HCT116 (cell line): ENCODE results near the gene GLRX3. TPM values are rescaled to one million over a fixed set of nuclear protein-coding genes. Genes with fewer than 3 reads are reported as not detected.

Experiments used
- ATAC-seq: fragments of 200-7000 bp; cut with Tn5 transposase; 2 replicates; pipeline ENCODE4 v1.9.1; 2020; ENCODE audit warnings: mild to moderate bottlenecking, moderate library complexity
- BruUV-seq: library from RNA; stranded (reverse); fragments of 400-500 nt; replicated peaks from 2 replicates; lab custom pipeline; 2021; lab: Mats Ljungman, UMichigan
- CTCF ChIA-PET: fragments of 300-600 bp; sonication (Branson Sonifier 250); formaldehyde crosslinking; loops from one replicate; lab custom pipeline; 2021; ENCODE audit warnings: antibody characterized with exemption; lab: Charles Lee
- POLR2A ChIA-PET: fragments of 300-600, 350-600 bp; sonication (Branson Sonifier 250); formaldehyde crosslinking; loops from one replicate; lab custom pipeline; 2021; ENCODE audit warnings: antibody characterized with exemption; lab: Charles Lee
- RAD21 ChIA-PET, 2 experiments: fragments of 300-600 bp; sonication (Branson Sonifier 250); formaldehyde crosslinking; loops; one replicate each; lab custom pipeline; 2023; ENCODE audit warnings: low total read pairs in 2 of 2; ENCODE audit not compliant: uncharacterized antibody in 2 of 2, unreplicated experiment in 2 of 2, low non-redundant PET in 1 of 2; lab: Charles Lee
- DNase-seq: peaks from one replicate; pipeline ENCODE4 v3.0.0-alpha.2; 2010; ENCODE audit warnings: low read depth, low spot score
- H2AFZ ChIP-seq: fragments of 200-600 bp; shearing (Covaris generic), sonication (generic); 2 replicates; pipeline ENCODE4 v1.6.1; 2017; ENCODE audit warnings: low read depth, mixed run types, mixed read lengths, antibody characterized with exemption, low read length; ENCODE audit not compliant: poor library complexity, severe bottlenecking
- H3K27ac ChIP-seq: 2 replicates; pipeline ENCODE4 v1.5.1; 2012; ENCODE audit warnings: low read depth, low read length
- H3K27me3 ChIP-seq: fragments of 200-600 bp; sonication (generic); 2 replicates; pipeline ENCODE4 v1.6.1; 2016; ENCODE audit warnings: mixed run types, low read length, mixed read lengths; ENCODE audit not compliant: insufficient read depth
- H3K36me3 ChIP-seq, 2 experiments: fragments of 200-500 bp in 1 of 2; fragments of 200-600 bp in 1 of 2; sonication (Bioruptor generic) in 1 of 2; sonication (generic) in 1 of 2; 2 replicates each; pipeline versions ENCODE4 v1.5.1 to v1.6.1; 2014 to 2016; ENCODE audit warnings: low read length in 2 of 2, inconsistent platforms in 1 of 2, mixed read lengths in 1 of 2, mixed run types in 1 of 2; ENCODE audit not compliant: insufficient read depth in 2 of 2, control insufficient read depth in 1 of 2
- H3K4me1 ChIP-seq, 2 experiments: fragments of 200-600 bp in 1 of 2; sonication (generic) in 1 of 2; 2 replicates each; pipeline versions ENCODE4 v1.5.1 to v1.6.1; 2012 to 2017; ENCODE audit warnings: low read length in 2 of 2, inconsistent platforms in 1 of 2, mild to moderate bottlenecking in 1 of 2, mixed read lengths in 1 of 2, mixed run types in 1 of 2, moderate library complexity in 1 of 2; ENCODE audit not compliant: insufficient read depth in 2 of 2, control insufficient read depth in 1 of 2
- H3K4me2 ChIP-seq: fragments of 200-600 bp; sonication (generic); 2 replicates; pipeline ENCODE4 v1.6.1; 2017; ENCODE audit warnings: mixed run types, low read length, mixed read lengths
- H3K4me3 ChIP-seq, 2 experiments: fragments of 200-600 bp in 1 of 2; sonication (generic) in 1 of 2; replicated peaks in 1 of 2; 2 replicates each; pipeline ENCODE4 v1.5.1; 2011 to 2016; ENCODE audit warnings: low read length in 2 of 2, control low read depth in 1 of 2, low read depth in 1 of 2, mild to moderate bottlenecking in 1 of 2, mixed read lengths in 1 of 2, mixed run types in 1 of 2
- H3K79me2 ChIP-seq: fragments of 200-600 bp; sonication (generic); 2 replicates; pipeline ENCODE4 v1.6.1; 2017; ENCODE audit warnings: mild to moderate bottlenecking, mixed run types, low read length, moderate library complexity, mixed read lengths; ENCODE audit not compliant: insufficient read depth
- H3K9ac ChIP-seq: fragments of 200-600 bp; sonication (generic); 2 replicates; pipeline ENCODE4 v1.6.1; 2016; ENCODE audit warnings: low read length, mixed read lengths
- H3K9me2 ChIP-seq: fragments of 200-600 bp; sonication (generic), shearing (Covaris generic); 2 replicates; pipeline ENCODE4 v1.6.1; 2017; ENCODE audit warnings: mixed run types, mild to moderate bottlenecking, moderate library complexity; ENCODE audit not compliant: insufficient read depth
- H3K9me3 ChIP-seq, 2 experiments: fragments of 200-500 bp in 1 of 2; fragments of 200-600 bp in 1 of 2; sonication (Bioruptor generic) in 1 of 2; sonication (generic) in 1 of 2; 2 replicates each; pipeline ENCODE4 v1.6.1; 2014 to 2017; ENCODE audit warnings: low read length in 2 of 2, mixed read lengths in 2 of 2, inconsistent platforms in 1 of 2, low read depth in 1 of 2, mild to moderate bottlenecking in 1 of 2, mixed run types in 1 of 2, moderate library complexity in 1 of 2; ENCODE audit not compliant: control insufficient read depth in 1 of 2, insufficient read depth in 1 of 2
- H4K20me1 ChIP-seq: fragments of 200-600 bp; sonication (generic), shearing (Covaris generic); 2 replicates; pipeline ENCODE4 v1.6.1; 2017; ENCODE audit warnings: mixed run types, mild to moderate bottlenecking, moderate library complexity; ENCODE audit not compliant: insufficient read depth
- CBX3 ChIP-seq: IDR thresholded peaks from 2 replicates; pipeline ENCODE4 v1.6.1; 2012; ENCODE audit warnings: low read depth
- CEBPB ChIP-seq: IDR thresholded peaks from 2 replicates; pipeline ENCODE4 v1.6.1; 2012; ENCODE audit warnings: low read depth
- EGR1 ChIP-seq: IDR thresholded peaks from 2 replicates; pipeline ENCODE4 v1.6.1; 2012; ENCODE audit warnings: low read depth
- EZH2 ChIP-seq: fragments of 200-600 bp; sonication (generic); IDR thresholded peaks from 2 replicates; pipeline ENCODE4 v1.6.1; 2017; ENCODE audit warnings: antibody characterized with exemption, mixed run types
- EZH2phosphoT487 ChIP-seq: fragments of 200-600 bp; IDR thresholded peaks from 2 replicates; pipeline ENCODE4 v1.6.1; 2018; ENCODE audit warnings: antibody characterized with exemption, borderline replicate concordance
- JUND ChIP-seq: IDR thresholded peaks from 2 replicates; pipeline ENCODE4 v1.6.1; 2012
- POLR2A ChIP-seq: IDR thresholded peaks from 2 replicates; pipeline ENCODE4 v1.7.0; 2011; ENCODE audit warnings: borderline replicate concordance; ENCODE audit not compliant: insufficient read depth, insufficient read length; ENCODE audit errors: extremely low read depth
- POLR2AphosphoS5 ChIP-seq: IDR thresholded peaks from 2 replicates; pipeline ENCODE4 v1.6.1; 2011; ENCODE audit warnings: mild to moderate bottlenecking, low read depth, low read length, moderate library complexity
- RAD21 ChIP-seq: IDR thresholded peaks from 2 replicates; pipeline ENCODE4 v1.6.1; 2012; ENCODE audit warnings: low read depth, mild to moderate bottlenecking
- SIN3A ChIP-seq: IDR thresholded peaks from 2 replicates; pipeline ENCODE4 v1.6.1; 2012; ENCODE audit warnings: low read depth
- SRF ChIP-seq: IDR thresholded peaks from 2 replicates; pipeline ENCODE4 v1.6.1; 2012; ENCODE audit warnings: low read depth
- YY1 ChIP-seq: IDR thresholded peaks from 2 replicates; pipeline ENCODE4 v1.6.1; 2011; ENCODE audit warnings: low read length, low read depth, moderate library complexity, mild to moderate bottlenecking; ENCODE audit not compliant: insufficient replicate concordance; ENCODE audit errors: extremely low read depth
- ZFX ChIP-seq: fragments of 450-650 bp; IDR thresholded peaks from 2 replicates; pipeline ENCODE4 v1.6.1; 2017
- intact Hi-C: fragments of 100-400 bp; cut with micrococcal nuclease; formaldehyde crosslinking; loops from 2 replicates; pipeline ENCODE4 v1.10.0; 2022
- total RNA-seq: library from RNA; stranded (reverse); gene quantifications from one replicate; pipeline ENCODE4 v1.2.1, GENCODE V29; 2021; ENCODE audit not compliant: unreplicated experiment
- TF ChIP-seq, protein P1 (sequence below), 3 experiments: fragments of 200-600 bp in 1 of 3; sonication (generic) in 1 of 3; IDR thresholded peaks in 2 of 3; conservative IDR thresholded peaks in 1 of 3; 2 replicates each; pipeline ENCODE4 v1.5.1; 2012 to 2017; ENCODE audit warnings: low read depth in 2 of 3, low read length in 2 of 3, antibody characterized with exemption in 1 of 3, borderline replicate concordance in 1 of 3, control low read depth in 1 of 3, mild to moderate bottlenecking in 1 of 3, mixed read lengths in 1 of 3, mixed run types in 1 of 3, moderate library complexity in 1 of 3; ENCODE audit not compliant: insufficient read depth in 1 of 3
- TF ChIP-seq, protein P2 (sequence below): IDR thresholded peaks from 2 replicates; pipeline ENCODE4 v1.6.1; 2012; ENCODE audit warnings: low read depth
- TF ChIP-seq, protein P3 (sequence below): IDR thresholded peaks from 2 replicates; pipeline ENCODE4 v1.6.1; 2012
- TF ChIP-seq, protein P4 (sequence below): IDR thresholded peaks from 2 replicates; pipeline ENCODE4 v1.6.1; 2012
- TF ChIP-seq, protein P5 (sequence below): IDR thresholded peaks from 2 replicates; pipeline ENCODE4 v1.6.1; 2011; ENCODE audit warnings: mild to moderate bottlenecking, low read length, moderate library complexity; ENCODE audit not compliant: insufficient replicate concordance; ENCODE audit errors: extremely low read depth

Gene GLRX3
- total RNA-seq, 1 experiment from 2014 or later: 59.1 TPM

DNA sequence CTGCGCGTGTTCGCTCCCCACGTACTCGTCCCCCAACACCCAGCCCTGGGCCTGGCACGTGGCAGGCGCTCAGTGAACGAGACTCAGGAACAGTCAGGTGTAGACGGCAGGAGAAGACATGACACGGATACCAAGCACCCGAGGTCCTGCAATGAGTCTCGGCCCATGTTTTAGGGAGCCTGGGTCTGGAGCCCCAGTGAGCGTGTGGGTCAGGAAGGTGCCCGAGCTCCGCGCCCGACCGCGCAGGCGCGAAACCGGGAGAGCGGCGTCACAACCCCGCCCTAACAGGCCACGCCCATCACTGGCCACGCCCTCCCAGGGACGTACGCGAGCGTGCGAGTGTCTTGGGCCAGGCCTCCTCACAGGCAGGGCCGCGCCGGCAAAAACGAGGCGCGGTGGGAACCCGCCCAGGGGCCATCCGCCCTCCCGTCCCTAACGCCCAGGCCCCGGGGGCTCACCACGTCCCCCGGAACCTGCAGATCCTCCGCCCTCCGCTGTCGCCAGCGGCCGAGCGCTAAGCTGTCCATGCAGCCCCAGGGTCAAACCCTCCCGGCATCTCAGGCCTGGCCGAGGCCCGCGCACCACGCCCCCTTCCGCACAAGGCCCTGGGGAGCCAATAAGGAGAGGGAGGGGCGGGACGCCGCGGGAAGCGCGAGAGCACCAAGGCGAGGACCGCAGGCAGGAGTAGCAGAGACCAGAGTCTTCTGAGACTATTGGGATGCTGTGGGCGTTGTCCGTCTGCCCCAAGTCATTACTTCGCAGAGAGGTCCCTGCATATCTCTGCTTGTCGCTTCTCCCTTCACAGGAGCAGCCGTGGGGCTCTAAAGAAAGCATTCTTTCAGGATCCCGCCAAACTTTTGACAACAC, 25.7 kb upstream of the GLRX3 start, which contains the start of gene C10orf143:
Gene C10orf143 (minus strand): TSS at position 585 of the 867 bp plus-strand sequence. CDS start 58 bp downstream, at position 527.
- no TSS peak for BruUV-seq
- ChIA-PET CTCF (interaction anchor here (1.1 to 2.7 kb wide), 9 partner anchors 11 to 221 kb away, joined by 3 to 16 read pairs (median 4); partner anchors contain the start of gene GLRX3), RAD21 (interaction anchor here in 1 of 2 experiments (0.8 kb wide), 1 partner anchor 69 kb away, joined by 4 read pairs; no protein-coding TSS in a partner anchor), POLR2A (interaction anchor here (0.8 to 2.7 kb wide), 3 partner anchors 26 to 48 kb away, joined by 4 to 13 read pairs (median 11); partner anchors contain the start of gene GLRX3)
- H3K9ac ChIP-seq: peak within 1 kb of the TSS; percentile 92
- H3K4me2 ChIP-seq: peak within 1 kb of the TSS; percentile 89
- no peaks in the 10 kb centered on the region for H3K79me2 ChIP-seq
- H3K9me3 ChIP-seq: no peaks in the 10 kb centered on the region
- no peaks in the 10 kb centered on the region for H4K20me1 ChIP-seq
- peak within 1 kb of the TSS; percentile 72 to 73 for H3K4me3 ChIP-seq
- no peak within 1 kb of the TSS for H2AFZ ChIP-seq
- H3K27me3 ChIP-seq: no peaks in the 10 kb centered on the region
- ATAC-seq: peak; percentile 82
- peaks cover 5 to 18% of the 10 kb centered on the region in 2 experiments for H3K4me1 ChIP-seq
- H3K36me3 ChIP-seq: no peaks in the 10 kb centered on the region
- no peaks in the 10 kb centered on the region for H3K9me2 ChIP-seq
- H3K27ac ChIP-seq: peak within 1 kb of the TSS; percentile 70
- intact Hi-C loops: loop anchor here (1.0 kb wide), 1 partner anchor 26 kb away; the partner anchor contains the start of gene GLRX3
- peak; percentile 79 for DNase-seq
- TF ChIP-seq SIN3A (peak; percentile 64; the same call in 1 of the 2 replicates), RAD21 (no peak), ZFX (peak; percentile 93), EGR1 (no peak), EZH2phosphoT487 (no peak), EZH2 (no peak), CEBPB (no peak), POLR2AphosphoS5 (peak; percentile 91), POLR2A (peak; percentile 8), JUND (no peak), YY1 (no peak), CBX3 (no peak), SRF (no peak)
- TF ChIP-seq, protein P1, sequence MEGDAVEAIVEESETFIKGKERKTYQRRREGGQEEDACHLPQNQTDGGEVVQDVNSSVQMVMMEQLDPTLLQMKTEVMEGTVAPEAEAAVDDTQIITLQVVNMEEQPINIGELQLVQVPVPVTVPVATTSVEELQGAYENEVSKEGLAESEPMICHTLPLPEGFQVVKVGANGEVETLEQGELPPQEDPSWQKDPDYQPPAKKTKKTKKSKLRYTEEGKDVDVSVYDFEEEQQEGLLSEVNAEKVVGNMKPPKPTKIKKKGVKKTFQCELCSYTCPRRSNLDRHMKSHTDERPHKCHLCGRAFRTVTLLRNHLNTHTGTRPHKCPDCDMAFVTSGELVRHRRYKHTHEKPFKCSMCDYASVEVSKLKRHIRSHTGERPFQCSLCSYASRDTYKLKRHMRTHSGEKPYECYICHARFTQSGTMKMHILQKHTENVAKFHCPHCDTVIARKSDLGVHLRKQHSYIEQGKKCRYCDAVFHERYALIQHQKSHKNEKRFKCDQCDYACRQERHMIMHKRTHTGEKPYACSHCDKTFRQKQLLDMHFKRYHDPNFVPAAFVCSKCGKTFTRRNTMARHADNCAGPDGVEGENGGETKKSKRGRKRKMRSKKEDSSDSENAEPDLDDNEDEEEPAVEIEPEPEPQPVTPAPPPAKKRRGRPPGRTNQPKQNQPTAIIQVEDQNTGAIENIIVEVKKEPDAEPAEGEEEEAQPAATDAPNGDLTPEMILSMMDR (IDR thresholded peaks at IDR 0.05 in 2 of 3, conservative IDR thresholded peaks at IDR 0.05 in 1 of 3; ENCODE audit: borderline replicate concordance in 1 of 3, insufficient read depth in 1 of 3, low read depth in 2 of 3, low read length in 2 of 3): no peak
- TF ChIP-seq, protein P2, sequence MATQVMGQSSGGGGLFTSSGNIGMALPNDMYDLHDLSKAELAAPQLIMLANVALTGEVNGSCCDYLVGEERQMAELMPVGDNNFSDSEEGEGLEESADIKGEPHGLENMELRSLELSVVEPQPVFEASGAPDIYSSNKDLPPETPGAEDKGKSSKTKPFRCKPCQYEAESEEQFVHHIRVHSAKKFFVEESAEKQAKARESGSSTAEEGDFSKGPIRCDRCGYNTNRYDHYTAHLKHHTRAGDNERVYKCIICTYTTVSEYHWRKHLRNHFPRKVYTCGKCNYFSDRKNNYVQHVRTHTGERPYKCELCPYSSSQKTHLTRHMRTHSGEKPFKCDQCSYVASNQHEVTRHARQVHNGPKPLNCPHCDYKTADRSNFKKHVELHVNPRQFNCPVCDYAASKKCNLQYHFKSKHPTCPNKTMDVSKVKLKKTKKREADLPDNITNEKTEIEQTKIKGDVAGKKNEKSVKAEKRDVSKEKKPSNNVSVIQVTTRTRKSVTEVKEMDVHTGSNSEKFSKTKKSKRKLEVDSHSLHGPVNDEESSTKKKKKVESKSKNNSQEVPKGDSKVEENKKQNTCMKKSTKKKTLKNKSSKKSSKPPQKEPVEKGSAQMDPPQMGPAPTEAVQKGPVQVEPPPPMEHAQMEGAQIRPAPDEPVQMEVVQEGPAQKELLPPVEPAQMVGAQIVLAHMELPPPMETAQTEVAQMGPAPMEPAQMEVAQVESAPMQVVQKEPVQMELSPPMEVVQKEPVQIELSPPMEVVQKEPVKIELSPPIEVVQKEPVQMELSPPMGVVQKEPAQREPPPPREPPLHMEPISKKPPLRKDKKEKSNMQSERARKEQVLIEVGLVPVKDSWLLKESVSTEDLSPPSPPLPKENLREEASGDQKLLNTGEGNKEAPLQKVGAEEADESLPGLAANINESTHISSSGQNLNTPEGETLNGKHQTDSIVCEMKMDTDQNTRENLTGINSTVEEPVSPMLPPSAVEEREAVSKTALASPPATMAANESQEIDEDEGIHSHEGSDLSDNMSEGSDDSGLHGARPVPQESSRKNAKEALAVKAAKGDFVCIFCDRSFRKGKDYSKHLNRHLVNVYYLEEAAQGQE: no peak
- TF ChIP-seq, protein P3, sequence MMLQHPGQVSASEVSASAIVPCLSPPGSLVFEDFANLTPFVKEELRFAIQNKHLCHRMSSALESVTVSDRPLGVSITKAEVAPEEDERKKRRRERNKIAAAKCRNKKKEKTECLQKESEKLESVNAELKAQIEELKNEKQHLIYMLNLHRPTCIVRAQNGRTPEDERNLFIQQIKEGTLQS: no peak
- TF ChIP-seq, protein P4, sequence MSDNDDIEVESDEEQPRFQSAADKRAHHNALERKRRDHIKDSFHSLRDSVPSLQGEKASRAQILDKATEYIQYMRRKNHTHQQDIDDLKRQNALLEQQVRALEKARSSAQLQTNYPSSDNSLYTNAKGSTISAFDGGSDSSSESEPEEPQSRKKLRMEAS: peak; percentile 73
- TF ChIP-seq, protein P5, sequence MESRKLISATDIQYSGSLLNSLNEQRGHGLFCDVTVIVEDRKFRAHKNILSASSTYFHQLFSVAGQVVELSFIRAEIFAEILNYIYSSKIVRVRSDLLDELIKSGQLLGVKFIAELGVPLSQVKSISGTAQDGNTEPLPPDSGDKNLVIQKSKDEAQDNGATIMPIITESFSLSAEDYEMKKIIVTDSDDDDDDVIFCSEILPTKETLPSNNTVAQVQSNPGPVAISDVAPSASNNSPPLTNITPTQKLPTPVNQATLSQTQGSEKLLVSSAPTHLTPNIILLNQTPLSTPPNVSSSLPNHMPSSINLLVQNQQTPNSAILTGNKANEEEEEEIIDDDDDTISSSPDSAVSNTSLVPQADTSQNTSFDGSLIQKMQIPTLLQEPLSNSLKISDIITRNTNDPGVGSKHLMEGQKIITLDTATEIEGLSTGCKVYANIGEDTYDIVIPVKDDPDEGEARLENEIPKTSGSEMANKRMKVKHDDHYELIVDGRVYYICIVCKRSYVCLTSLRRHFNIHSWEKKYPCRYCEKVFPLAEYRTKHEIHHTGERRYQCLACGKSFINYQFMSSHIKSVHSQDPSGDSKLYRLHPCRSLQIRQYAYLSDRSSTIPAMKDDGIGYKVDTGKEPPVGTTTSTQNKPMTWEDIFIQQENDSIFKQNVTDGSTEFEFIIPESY: peak; percentile 81
